GM21737 (cell line): ENCODE measurements around the gene ARFGAP2.
"Not testable (repeated sequence)": the region's sequence is repeated elsewhere in the genome, so short reads cannot be mapped to it uniquely, and the experiment has no call there.

Experiments
- ATAC-seq: cut with Tn5 transposase; IDR thresholded peaks from one replicate; pipeline ENCODE4 v1.9.1; 2021; ENCODE audit warnings: mild to moderate bottlenecking, moderate library complexity; ENCODE audit not compliant: unreplicated experiment

ARFGAP2 gene

DNA sequence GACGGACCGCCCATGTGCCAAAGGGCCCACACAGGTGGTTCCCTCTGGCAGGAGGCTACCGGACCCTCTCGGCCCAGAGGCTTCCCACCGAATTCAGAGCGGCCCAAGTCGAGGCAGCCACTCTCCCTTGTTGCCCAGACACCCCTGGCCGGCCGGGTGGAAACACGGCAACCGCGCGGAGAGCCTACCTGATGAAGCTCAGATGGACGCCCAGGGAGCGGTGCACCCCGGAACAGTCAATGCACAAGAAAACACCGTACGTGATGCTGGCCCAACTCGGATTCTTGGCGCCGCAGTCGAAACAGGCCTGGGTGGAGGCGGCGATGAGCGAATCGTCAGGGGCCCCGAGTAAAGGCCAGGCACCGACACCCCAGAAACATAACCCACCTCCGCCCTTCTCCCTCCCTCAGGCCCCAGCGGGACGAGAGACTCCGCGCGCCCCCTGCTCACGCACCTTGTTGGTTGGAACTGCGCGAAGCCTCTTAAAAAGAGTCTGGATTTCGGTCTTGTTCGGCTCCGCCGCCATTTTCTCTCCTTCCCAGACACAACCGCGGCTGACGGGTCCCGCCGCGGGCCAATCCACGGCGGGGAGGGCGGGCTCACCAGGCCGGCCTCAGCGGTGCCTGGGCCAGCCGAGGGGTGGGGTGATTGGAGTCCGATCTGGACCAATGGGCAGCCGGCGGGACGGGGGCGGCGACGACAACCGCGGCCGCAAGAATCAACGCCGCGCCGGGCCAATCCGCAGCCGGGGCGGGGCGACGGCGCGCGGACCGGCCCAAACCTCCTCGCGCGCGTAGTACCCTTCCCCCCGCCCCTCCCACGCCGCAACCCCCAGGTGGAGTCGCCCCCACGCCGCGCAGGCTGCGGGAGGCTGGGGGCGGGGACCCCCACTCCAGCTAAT, at the start of gene ARFGAP2:
TSS of gene ARFGAP2 (minus strand) at position 552 of the 901 bp plus-strand sequence. CDS start at position 526, 26 bp downstream.
- ATAC-seq, result peak; percentile 91

DNA sequence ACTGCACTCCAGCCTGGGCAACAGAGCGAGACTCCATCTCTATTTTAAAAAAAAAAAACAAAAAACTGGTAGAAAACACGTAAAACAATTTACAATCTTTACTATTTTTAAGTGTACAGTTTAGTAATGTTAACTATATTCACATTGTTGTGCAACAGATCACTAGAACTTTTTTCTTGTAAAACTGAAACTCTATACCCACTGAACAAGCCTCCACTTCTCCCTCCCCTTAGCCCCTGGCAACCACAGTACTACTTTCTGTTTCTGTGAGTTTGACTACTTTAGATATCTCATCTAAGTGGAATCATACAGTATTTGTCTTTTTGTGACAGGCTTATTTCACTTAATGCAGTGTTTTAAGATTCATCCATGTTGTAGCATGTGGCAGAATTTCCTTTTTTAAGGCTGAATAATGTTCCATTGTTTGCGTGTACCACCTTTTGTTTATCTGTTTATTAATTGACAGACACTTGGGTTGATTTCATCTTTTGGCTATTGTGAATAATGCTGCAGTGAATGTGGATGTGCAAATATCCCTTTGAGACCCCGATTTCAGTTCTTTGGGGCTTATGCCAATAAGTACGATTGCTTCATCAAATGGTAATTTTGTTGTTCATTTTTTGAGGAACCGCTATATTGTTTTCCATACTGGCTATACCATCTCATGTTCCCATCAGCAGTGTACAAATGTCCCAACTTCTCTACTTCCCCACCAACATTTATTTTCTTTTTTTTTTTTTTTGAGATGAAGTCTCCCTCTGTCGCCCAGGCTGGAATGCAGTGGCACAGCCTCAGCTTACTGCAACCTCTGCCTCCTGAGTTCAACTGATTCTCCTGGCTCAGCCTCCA, 49.1 kb upstream of the ARFGAP2 start:
- peak; percentile 68 for ATAC-seq

DNA sequence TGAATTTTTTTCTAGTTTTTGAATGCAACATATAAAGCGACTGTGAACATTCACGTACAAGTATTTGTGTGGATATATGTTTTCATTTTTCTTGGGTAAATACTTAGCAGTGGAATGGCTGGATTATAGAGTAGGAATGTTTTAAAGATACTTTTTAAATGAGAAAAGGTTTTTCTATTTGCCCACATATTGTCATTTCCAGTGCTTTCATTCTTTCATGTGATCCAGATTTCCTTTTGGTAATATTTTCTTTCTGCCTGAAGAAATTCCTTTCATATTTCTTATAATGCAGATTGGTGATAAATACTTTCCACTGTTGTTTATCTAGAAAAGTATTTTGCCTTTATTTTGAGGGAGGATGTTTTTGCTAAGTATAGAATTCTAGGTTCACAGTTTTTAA, 46.0 kb upstream of the ARFGAP2 start:
- no peak for ATAC-seq

DNA sequence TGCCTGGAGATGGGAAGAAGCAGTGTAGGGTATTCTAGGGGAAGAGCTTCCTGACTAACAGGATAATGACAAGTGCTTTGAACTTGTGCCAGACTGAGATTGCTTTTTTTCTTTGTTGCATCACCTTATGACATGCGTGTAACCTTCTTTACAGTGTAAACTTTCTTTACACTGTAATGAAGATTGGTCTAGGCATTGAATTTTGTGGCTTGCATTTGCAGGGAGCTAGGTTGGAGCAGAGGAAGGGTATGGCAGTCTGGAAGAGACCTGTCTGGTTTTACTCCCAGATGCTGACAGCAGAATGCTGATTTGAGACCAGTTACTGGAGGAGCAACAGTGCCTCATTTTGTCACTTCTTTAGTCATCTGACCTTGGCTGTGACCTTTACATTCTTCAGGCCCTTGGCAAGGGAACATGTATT, 43.7 kb upstream of the ARFGAP2 start:
- no peak for ATAC-seq

DNA sequence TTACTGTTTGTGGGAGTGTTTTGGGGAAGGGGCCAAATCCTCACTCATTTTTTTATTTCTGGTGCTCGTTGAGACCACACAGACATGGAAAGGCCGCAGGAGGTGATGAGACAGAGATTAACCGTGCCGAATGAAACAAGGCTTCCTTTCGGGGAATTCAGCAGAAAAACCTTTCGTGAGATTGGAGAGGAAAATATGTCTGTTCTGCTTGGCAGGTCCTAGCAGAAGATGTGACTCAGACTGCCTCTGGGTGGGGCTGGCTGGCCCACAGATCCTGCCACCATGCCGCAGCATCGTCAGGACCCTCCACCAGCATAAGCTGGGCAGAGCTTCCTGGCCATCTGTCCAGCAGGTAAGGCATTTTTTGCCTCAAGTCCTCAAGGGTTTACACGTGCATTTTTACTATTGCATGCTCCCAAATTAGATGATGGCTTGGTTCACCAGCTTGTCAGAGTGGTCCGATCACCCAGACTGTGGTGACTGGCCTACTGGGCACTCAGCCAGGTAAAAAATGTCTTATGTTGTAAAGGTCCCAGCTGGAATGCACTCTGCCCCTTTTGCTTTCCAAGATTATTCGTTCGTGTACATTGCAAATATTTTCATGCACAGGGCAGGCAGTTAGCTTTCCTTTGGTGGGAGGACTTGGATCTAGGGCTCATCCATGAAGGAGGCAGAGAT, 39.6 kb upstream of the ARFGAP2 start:
- ATAC-seq, result no peak

DNA sequence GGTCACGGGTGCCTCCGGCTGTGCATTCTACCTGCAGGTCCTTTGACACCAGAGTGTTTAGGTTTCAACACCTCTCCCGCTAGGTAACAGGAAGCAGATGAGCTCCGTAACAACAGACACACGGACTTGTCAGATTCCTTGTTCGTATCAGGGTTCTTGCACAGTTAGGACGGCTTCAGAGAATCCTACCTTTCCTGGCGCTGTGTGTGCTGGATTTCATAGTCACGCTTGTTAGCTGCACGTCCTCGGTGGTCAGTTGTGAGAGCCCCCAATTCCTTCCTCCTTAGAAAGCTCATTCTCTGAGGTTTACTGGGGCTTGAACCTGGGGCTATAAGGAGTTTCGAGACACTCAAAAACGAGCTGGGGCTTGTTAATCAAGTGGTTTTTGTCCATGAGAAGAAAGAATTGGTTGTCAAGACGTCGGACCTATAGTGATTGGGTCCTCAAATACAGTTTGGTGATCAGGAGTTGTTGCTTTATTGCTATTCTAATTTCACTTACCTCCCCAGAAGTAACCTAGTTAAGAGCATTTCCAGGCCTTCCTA, 38.8 kb upstream of the ARFGAP2 start:
- no peak for ATAC-seq

DNA sequence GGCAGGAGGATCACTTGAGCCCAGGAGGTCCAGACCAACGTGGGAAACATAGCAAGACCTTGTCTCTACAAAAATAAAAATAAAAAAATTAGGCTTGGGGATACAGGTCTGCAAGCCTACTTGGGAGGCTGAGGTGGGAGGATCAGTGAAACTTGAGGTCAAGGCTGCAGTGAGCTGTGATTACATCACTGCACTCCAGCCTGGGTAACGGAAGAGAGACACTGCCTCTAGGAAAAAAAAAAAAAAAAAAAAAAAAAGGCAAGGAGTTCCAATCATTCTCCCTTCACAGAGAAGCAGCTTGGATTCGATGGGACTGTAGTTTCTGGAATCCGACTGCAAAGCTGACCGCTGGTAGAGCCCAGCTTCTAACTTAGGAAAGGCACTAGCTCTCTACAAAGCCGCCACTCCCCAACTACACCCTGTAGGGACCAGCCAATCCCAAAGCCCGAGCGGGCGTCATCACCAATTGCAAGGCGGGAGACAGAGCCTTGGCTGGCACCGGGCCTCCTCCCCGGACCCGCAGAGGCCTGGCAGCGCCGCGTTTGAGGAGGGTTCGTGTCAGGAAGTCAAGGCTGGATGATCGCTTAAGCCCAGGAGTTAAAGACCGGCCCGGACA, 37.4 kb upstream of the ARFGAP2 start:
- peak; percentile 57 for ATAC-seq

DNA sequence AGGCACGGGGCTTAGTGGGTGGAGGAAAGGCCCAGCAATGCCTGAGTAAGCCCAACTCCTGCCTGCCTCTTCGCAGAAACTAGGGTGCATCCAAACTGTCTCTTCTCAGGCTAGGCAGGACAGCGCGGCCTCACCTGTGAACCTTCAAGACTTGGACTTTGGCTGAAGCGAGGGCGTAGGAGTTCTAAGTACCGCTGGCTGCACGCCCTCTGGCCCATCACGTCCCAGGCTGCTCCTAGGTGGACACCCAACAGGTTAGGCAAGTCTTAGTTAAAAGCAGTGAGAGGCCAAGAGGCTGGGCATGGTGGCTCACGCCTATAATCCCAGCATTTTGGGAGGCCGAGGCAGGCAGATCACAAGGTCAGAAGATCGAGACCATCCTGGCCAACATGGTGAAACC, 36.3 kb upstream of the ARFGAP2 start:
- no peak for ATAC-seq

DNA sequence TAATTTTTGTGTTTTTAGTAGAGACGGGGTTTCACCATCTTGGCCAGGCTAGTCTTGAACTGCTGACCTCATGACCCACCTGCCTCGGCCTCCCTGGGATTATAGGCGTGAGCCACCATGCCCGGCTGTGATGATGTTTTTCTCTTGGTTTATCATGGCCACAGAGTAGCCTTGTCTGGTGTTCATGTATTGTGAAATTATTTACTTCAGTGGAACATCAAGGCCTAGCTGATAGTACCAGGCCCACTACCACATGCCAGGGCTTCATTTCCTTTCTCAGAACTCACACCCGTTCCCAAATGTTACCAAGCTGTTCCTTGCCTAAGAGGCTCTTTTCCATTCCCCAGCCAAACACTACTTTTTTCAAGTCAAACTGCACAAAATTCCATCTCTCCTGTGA, 31.9 kb upstream of the ARFGAP2 start:
- ATAC-seq, result no peak

DNA sequence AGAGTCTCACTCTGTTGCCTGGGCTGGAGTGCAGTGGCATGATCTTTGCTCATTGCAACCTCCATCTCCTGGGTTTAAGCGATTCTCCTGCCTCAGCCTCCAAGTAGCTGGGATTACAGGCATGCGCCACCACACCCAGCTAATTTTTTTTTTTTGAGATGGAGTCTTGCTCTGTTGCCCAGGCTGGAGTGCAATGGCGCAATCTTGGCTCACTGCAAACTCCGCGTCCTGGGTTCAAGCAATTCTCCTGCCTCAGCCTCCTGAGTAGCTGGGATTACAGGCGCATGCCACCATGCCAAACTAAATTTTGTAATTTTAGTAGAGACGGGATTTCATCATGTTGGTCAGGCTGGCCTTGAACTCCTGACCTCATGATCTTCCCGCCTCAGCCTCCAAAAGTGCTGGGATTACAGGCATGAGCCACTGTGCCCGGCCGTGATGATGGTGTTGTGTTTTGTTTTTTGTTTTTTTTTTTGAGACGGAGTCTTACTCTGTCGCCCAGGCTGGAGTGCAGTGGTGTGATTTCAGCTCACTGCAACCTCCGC, 31.4 kb upstream of the ARFGAP2 start:
- ATAC-seq, result not testable (repeated sequence)

DNA sequence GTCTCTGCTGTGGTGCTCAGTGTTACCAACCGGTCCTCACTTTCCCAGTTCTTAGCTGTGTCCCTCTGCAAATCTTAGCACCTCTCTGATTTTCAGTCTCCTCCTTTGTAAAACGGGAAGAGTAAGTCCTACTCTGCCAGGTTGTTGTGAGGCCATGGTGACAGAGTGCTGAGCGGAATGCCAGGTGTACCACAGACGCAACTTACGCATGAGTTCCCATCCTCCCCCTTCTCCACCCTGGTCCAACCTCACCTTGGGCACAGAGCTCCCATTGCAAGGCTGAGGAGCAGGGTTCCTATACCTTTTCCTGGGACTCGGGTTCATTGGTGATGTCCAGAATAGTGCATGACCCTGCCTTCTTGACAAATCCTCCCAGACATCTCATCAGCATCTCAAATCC, 30.8 kb upstream of the ARFGAP2 start:
- ATAC-seq, result no peak

DNA sequence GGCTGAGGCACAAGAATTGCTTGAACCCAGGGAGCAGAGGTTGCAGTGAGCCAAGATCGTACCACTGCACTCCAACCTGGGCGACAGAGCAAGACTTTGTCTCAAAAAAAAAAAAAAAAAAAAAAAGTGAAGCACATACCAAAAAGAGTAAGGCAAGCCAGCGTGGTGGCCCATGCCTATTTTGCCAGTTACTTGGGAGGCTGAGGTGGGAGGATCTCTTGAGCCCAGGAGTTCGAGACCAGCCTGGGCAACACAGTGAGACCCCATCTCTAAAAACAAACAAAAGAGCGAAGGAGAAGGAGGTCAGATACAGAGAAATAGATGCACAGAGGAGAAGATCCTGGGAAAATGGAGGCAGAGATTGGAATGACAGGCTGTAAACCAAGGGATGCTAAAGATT, 29.9 kb upstream of the ARFGAP2 start:
- not testable (repeated sequence) for ATAC-seq

DNA sequence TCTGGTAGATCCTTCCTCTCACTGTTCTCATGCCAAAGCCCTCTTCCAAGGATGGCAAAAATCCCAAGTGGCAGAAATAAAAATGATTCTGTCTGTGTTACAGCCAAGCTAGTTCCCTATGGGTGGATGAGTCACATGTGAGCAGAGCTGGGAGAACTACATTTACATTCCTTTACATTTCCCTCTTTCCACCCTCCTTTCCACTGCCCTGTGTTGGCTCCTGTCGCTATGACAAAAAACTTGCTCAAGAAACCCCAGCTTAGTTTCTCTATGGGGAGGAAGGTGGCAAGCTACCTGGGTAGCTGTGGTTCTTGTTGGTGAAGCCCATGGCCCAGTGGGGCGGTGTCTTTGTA, 27.9 kb upstream of the ARFGAP2 start:
- no peak for ATAC-seq

DNA sequence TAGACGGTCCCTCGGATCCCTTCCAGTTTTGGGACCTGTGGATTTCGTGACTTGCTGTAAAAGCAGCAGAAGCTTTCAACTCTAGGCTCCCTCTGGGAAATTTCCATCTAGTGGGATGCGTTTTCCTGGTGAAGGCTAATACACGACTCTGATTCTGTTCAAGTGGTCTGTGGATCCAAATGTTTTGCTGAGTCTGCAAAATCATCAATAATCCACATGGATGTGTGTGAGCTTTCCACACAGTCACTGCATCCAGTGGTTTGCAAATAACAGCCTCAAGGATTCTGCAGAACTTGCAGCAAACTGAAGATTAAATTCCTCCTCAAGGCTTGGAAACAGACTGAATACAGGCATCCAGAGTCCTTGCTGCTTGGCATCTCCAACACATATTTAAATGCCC, 25.9 kb upstream of the ARFGAP2 start:
- ATAC-seq, result no peak

DNA sequence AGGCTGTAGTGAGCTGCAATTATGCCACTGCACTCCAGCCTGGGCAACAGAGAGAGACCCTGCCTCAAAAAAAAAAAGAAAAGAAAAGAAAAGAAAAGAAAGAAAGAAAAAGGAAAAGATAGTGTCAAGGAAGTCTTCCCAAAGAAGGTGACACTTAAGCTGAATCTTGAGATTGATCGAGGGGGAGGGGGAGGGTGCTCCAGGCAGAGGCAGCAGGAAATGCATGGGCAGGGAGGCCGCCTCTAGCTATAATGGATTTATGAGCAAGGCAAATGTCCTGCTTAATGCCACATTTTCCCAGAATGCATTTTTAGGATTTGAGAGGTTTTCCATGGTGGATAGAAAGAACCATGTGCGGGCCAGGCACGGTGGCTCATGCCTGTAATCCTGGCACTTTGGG, 24.3 kb upstream of the ARFGAP2 start:
- no peak for ATAC-seq

DNA sequence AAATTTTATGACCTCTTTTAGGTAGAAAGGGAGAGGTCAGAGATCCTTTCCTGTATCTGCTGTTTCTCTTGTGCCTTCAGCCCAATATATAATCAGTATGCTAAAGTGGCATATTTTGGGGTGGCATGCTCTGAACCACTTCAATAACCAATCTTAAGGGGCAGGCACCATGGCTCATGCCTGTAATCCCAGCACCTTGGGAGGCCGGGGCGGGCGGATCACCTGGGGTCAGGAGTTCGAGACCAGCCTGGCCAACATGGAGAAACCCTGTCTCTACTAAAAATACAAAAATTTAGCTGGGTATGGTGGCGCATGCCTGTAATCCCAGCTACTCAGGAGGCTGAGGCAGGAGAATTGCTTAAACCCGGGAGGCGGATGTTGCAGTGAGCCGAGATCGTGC, 21.5 kb upstream of the ARFGAP2 start:
- ATAC-seq, result not testable (repeated sequence)

DNA sequence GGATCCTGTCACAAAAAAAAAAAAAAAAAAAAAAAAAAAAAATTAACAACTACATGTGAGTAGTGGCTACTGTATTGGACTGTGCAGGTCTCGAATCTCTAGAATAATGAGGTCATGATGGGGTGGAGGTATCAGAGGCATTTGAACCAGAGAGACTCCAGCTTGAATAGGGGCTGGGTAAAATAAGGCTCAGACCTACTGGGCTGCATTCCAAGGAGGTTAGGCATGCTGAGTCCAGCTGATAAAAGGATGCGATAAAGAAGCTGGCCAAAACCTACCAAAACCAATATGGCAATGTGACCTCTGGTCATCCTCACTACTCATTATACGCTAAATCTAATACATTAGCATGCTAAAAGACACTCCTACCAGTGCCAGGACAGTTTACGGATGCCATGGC, 15.4 kb upstream of the ARFGAP2 start:
- ATAC-seq, result no peak

DNA sequence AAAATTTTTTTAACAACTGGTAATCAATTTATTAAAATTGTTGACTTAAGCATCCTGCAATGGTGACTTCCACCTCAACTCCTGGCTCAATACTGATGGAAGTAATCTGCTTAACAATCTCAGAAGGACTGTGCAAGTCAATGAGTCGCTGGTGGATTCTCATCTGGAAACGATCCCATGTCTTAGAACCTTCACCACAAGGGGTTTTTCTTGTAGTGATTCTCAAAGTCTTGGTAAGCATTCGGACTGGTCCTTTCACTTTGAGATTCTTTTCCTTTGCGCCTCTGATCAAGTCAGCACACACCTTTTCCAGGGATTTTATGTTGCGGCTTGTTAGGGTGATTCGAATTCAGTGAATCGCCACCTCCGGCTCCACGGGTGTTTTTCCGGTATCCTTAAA, 14.5 kb upstream of the ARFGAP2 start:
- not testable (repeated sequence) for ATAC-seq

DNA sequence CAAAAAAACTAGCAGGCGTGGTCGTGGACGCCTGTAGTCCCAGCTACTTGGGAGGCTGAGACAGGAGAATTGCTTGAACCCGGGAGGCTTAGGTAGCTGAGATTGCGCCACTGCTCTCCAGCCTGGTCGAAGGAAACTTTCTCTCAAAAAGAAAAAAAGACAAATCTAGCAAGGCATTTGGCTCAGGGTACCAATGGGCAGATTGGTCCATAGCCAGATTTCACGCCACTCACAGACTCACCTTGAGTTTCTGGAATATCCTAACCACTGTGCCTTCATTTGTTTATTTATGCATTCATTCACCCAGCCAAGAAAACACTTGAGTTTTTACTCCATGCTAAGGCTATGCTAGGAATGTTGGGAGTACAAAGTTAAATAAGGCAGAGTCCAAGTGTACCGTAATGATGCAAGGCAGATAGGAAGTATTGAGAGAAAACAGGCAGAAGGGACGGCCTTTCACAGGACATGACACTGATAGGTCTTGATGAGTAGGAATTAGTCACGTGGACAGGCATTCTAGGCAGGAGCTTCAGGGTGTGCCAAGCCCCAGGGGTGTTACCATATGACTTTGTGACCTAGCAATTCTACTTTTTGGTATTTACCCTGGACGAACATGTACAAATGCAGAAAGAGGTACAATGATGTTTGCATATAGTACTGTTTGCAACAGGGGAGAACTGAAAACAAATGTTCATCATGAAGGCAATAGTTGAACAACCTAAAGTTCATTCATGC, 12.6 kb upstream of the ARFGAP2 start:
- ATAC-seq, result no peak

DNA sequence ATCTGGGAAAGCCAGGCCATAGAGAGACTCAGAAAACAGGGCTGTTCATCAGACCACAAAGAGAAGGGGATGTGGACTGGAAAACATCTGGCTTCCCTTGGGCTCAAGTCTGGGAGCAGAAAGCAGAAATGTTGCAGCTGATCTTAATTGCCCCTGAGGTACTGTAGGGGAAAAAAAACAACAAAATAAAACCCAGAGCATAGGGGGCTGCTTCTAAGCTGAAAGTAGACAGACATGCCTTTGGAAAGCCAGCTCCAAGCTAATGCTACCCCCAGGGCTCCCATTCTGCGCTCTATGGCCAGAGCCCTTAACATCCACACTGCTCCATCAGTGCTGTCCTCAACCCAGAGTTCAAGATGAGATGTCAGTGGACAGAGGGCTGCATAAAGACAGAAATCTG, 11.6 kb upstream of the ARFGAP2 start:
- ATAC-seq, result no peak
